GM12874 (cell line): ENCODE measurements around the gene INTS11.

Experiments
- TF ChIP-seq, protein P1 (sequence below): IDR thresholded peaks from 2 replicates; pipeline ENCODE4 v1.5.1; 2011; ENCODE audit warnings: low read depth, mild to moderate bottlenecking, control low read depth, low read length, moderate library complexity; ENCODE audit not compliant: insufficient read depth

The INTS11 gene

DNA sequence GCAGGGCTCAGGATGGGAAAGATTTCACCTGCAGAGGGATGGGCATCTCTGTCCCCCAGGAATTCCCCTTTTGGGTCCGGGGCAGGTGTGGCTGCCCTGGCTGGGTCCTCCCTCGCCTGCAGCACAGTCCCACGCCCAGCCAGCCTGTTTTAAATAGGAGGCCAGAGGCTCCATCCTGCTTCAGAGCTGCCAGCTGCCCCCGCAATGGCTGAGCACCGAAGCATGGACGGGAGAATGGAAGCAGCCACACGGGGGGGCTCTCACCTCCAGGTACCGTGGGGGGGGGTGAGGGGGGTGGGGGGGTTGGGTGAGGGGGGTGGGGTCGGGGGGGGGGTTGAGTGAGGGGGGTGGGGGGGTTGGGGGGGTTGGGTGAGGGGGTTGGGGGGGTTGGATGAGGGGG lies 40.6 kb downstream of the INTS11 start:
- TF ChIP-seq, protein P1, sequence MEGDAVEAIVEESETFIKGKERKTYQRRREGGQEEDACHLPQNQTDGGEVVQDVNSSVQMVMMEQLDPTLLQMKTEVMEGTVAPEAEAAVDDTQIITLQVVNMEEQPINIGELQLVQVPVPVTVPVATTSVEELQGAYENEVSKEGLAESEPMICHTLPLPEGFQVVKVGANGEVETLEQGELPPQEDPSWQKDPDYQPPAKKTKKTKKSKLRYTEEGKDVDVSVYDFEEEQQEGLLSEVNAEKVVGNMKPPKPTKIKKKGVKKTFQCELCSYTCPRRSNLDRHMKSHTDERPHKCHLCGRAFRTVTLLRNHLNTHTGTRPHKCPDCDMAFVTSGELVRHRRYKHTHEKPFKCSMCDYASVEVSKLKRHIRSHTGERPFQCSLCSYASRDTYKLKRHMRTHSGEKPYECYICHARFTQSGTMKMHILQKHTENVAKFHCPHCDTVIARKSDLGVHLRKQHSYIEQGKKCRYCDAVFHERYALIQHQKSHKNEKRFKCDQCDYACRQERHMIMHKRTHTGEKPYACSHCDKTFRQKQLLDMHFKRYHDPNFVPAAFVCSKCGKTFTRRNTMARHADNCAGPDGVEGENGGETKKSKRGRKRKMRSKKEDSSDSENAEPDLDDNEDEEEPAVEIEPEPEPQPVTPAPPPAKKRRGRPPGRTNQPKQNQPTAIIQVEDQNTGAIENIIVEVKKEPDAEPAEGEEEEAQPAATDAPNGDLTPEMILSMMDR = 0 out of 2 replicates have a peak, but pooled peaks have one; percentile 16

DNA sequence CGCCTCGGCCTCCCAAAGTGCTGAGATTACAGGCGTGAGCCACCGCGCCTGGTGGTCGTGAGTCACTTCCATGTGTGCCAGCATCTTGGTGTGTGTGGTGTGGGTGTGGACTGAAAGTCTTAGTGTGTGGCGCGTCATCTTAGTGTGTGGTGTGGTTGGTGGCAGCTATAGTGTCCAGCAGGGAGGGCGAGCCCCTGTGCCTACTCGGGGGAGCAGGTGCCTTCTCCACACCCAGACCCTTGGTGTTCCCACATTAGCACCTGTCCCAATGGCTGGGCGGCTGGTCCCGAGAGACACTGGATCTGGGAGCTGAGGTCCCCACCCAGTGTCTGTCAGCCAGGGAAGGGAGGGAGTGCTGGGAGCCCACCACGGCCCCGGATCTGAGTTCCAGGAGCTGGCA lies 41.5 kb downstream of the INTS11 start:
- TF ChIP-seq, protein P1 = no peak

DNA sequence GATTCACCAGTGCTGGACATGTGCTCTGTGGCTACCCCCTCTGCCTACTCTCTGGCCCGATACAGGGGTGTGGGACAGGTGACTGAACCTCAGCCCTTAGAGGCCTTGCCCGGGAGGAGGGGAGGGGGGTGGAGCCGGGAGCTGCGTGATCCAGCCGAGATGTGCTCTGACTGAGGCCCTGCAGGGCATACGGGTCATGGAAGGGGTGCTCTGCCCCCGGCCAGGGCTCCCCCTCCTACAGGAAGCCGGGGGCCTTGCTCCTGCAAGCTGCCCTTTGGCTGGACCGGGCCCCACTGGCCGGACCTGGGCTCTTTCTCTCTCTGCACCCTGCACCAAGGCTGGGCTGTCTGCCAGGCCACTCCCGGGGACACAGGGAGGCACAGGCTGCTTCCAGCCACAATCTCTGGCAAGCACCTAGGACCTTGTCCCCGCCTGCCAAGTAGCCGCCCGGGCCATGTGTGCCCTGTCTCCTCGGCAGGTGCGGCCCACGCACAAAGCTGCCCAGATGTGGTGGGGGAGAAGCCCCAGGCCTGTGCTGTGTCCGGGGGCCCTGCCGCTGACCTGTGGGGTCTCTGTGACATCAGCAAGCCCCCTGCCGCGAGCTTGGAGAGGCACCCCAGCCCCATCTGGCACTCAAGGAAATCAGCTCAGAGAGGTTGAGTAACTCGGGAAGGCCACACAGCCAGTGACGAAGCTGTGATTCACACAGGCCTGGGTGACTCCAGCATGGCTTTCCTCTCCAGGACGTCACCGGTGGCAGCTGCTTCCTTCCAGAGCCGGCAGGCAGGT lies 42.7 kb downstream of the INTS11 start:
- TF ChIP-seq, protein P1 = no peak

DNA sequence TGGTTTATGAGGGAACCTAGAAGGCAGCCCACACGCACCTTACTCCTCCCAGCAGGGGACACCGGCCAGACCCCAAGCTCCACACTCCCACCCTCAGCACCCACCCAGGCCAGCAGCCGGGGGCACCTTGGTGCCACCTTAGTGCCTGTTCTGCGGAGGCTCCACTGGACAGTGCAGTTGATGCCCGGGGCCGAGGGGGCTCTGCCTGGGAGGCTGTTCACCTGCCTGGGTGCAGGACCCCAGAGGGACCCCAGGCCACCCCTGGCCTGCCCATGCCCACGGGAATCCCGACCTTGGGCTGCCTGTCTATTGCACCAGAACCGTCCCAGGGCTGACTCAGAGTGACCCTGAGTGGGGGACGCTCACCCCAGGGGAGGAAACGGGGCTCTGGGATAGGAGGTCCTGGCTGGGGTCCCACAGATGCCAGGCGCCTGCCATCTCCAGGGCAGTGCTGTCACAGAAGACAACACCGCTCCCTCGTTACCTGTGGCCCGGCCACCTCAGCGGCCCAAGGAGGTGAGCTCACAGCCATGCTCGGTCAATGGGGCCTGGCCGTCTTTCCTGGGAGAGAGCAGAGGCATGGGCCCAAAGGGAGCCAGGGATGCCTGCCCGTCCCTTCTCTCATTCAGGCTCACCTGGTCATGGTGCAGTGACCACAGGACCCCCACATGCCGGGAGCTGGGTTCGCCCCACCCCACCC lies 43.5 kb downstream of the INTS11 start:
- TF ChIP-seq, protein P1 = no peak

DNA sequence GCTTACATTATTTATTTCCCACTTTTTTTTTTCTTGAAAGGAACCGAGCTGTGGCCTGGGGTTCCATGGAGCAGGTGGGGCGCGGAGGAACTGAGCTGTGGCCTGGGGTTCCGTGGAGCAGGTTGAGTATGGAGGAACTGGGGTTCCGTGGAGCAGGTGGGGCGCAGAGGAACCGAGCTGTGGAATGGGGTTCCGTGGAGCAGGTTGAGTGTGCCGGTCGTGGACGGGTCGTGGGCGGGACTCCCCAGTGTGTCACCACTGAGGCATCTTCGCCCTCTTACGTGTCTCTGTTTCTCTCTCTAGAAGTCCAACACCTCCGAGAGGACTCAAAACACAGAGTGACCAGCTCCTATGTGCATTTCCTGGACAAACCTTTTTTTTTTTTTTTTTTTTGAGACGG lies 45.4 kb downstream of the INTS11 start:
- TF ChIP-seq, protein P1 = no peak

DNA sequence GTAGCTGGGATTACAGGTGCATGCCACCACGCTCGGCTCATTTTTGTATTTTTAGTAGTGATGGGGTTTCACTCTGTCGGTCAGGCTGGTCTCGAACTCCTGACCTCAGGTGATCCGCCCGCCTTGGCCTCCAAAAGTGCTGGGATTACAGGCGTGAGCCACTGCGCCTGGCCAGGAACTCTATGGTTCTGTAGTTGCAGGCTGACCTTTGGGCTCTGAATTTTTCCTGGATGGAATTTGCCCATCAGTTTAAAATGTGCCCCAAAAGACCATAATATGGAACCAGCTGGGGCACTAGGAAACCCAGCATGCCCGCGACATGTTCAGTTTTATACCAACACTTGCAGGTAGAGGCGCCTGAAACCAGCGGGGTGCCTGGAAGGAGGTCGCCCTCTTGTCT lies 45.8 kb downstream of the INTS11 start:
- TF ChIP-seq, protein P1 = no peak

DNA sequence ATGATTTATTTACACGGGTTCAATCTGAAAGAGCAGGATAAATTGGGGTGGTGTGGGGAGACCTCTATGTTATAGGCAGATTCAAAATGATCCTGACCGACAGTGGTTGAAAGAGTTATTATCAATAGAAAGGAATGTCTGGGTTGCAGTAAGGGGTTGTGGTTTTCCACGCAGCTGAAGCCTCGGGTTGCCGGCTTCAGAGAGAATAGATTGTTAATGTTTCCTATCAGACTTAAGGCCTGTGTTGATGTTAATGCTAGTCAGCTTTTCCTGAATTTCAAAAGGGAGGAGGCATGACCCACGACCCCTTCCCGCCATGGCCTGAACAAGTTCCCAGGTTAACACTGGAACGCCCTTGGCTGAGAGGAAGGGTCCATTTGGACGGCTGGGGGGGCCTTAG lies 48.6 kb downstream of the INTS11 start:
- TF ChIP-seq, protein P1 = no peak
